HepG2 (cell line): ENCODE data around the gene PIP5KL1. TPM values are rescaled to one million over a fixed set of nuclear protein-coding genes. Genes with fewer than 3 reads are reported as not detected.
A peak's percentile ranks its signal among the peaks of the same experiment; 100 is the strongest.

Experiments used
- ELF1 ChIP-seq: sonication (generic); formaldehyde crosslinking; IDR thresholded peaks from 2 replicates; pipeline ENCODE4 v1.4.0; 2020; ENCODE audit warnings: missing genetic modification reagents
- ELF3 ChIP-seq: IDR thresholded peaks from 2 replicates; pipeline ENCODE4 v1.6.1; 2016; ENCODE audit warnings: missing genetic modification reagents, missing compliant biosample characterization
- HNF1B ChIP-seq: sonication (generic); formaldehyde crosslinking; IDR thresholded peaks from 2 replicates; pipeline ENCODE4 v1.5.1; 2020; ENCODE audit warnings: mild to moderate bottlenecking, moderate library complexity, missing genetic modification reagents
- NBN ChIP-seq: fragments of 450-650 bp; conservative IDR thresholded peaks from 2 replicates; pipeline ENCODE4 v1.6.1; 2017
- SOX5 ChIP-seq: IDR thresholded peaks from 2 replicates; pipeline ENCODE4 v1.6.1; 2016; ENCODE audit warnings: borderline replicate concordance
- TARDBP ChIP-seq: sonication (generic); formaldehyde crosslinking; IDR thresholded peaks from 2 replicates; pipeline ENCODE4 v1.8.0; 2022; ENCODE audit warnings: mild to moderate bottlenecking, missing genetic modification reagents
- ZFX ChIP-seq: sonication (generic); formaldehyde crosslinking; IDR thresholded peaks from 2 replicates; pipeline ENCODE4 v1.4.0; 2020; ENCODE audit warnings: mild to moderate bottlenecking, low read depth, missing genetic modification reagents, moderate library complexity
- ZNF205 ChIP-seq: IDR thresholded peaks from 2 replicates; pipeline ENCODE4 v1.6.1; 2018; ENCODE audit warnings: missing biosample characterization, missing genetic modification reagents
- ZNF567 ChIP-seq: sonication (generic); formaldehyde crosslinking; IDR thresholded peaks from 2 replicates; pipeline ENCODE4 v1.8.1; 2023; ENCODE audit warnings: mild to moderate bottlenecking, missing genetic modification reagents, borderline replicate concordance
- ZNF574 ChIP-seq: sonication (generic); formaldehyde crosslinking; IDR thresholded peaks from 2 replicates; pipeline ENCODE4 v1.4.0; 2020; ENCODE audit warnings: missing genetic modification reagents
- polyA plus RNA-seq, 8 experiments: library from polyadenylated mRNA; depleted of rRNA in 3 of 8; stranded (reverse) in 7 of 8; unstranded in 1 of 8; fragments of >200 nt; fragmentation: Illumina TruSeq in 4 of 8; extraction: Trizol in 4 of 8; gene quantifications; 2 replicates each; pipeline versions ENCODE4 v1.2.1 to v1.2.3, GENCODE V29; 2011 to 2016; ENCODE audit warnings: low read depth in 4 of 8, missing spikeins in 1 of 8, mixed read lengths in 1 of 8; ENCODE audit not compliant: insufficient read depth in 1 of 8
- total RNA-seq, 5 experiments: library from RNA; depleted of rRNA; stranded (reverse); fragments of >200 nt; fragmentation: Illumina TruSeq; extraction: Trizol; gene quantifications; 2 replicates each; pipeline ENCODE4 v1.2.3, GENCODE V29; 2016; ENCODE audit warnings: low read depth in 1 of 5
- TF ChIP-seq, protein P1 (sequence below): sonication (generic); formaldehyde crosslinking; IDR thresholded peaks from 2 replicates; pipeline ENCODE4 v1.8.0; 2022; ENCODE audit warnings: mild to moderate bottlenecking, missing genetic modification reagents
- TF ChIP-seq, protein P2 (sequence below): sonication (generic); formaldehyde crosslinking; IDR thresholded peaks from 2 replicates; pipeline ENCODE4 v1.4.0; 2020; ENCODE audit warnings: low read depth, missing genetic modification reagents
- TF ChIP-seq, protein P3 (sequence below): IDR thresholded peaks from 2 replicates; pipeline ENCODE4 v1.6.1; 2018; ENCODE audit warnings: missing genetic modification reagents, mild to moderate bottlenecking, missing compliant biosample characterization
- TF ChIP-seq, protein P4 (sequence below): sonication (generic); formaldehyde crosslinking; IDR thresholded peaks from 2 replicates; pipeline ENCODE4 v1.4.0; 2020; ENCODE audit warnings: missing genetic modification reagents

The PIP5KL1 gene
- total and polyA plus RNA-seq, 2 of the 13 experiments (the other 11 are each of a cell fraction or from before 2014, with no cell fraction given), result 0.20 to 0.49 TPM

GRCh38 chr9:127903557-127904475 lies 26.8 kb downstream of the PIP5KL1 start (continued):
- TF ChIP-seq ZNF205, result 0 out of 2 replicates have a peak, but pooled peaks have one; percentile 49
- TF ChIP-seq, protein P1, sequence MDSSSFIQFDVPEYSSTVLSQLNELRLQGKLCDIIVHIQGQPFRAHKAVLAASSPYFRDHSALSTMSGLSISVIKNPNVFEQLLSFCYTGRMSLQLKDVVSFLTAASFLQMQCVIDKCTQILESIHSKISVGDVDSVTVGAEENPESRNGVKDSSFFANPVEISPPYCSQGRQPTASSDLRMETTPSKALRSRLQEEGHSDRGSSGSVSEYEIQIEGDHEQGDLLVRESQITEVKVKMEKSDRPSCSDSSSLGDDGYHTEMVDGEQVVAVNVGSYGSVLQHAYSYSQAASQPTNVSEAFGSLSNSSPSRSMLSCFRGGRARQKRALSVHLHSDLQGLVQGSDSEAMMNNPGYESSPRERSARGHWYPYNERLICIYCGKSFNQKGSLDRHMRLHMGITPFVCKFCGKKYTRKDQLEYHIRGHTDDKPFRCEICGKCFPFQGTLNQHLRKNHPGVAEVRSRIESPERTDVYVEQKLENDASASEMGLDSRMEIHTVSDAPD, result no peak; the same call in 1 of the 2 replicates
- TF ChIP-seq, protein P2, sequence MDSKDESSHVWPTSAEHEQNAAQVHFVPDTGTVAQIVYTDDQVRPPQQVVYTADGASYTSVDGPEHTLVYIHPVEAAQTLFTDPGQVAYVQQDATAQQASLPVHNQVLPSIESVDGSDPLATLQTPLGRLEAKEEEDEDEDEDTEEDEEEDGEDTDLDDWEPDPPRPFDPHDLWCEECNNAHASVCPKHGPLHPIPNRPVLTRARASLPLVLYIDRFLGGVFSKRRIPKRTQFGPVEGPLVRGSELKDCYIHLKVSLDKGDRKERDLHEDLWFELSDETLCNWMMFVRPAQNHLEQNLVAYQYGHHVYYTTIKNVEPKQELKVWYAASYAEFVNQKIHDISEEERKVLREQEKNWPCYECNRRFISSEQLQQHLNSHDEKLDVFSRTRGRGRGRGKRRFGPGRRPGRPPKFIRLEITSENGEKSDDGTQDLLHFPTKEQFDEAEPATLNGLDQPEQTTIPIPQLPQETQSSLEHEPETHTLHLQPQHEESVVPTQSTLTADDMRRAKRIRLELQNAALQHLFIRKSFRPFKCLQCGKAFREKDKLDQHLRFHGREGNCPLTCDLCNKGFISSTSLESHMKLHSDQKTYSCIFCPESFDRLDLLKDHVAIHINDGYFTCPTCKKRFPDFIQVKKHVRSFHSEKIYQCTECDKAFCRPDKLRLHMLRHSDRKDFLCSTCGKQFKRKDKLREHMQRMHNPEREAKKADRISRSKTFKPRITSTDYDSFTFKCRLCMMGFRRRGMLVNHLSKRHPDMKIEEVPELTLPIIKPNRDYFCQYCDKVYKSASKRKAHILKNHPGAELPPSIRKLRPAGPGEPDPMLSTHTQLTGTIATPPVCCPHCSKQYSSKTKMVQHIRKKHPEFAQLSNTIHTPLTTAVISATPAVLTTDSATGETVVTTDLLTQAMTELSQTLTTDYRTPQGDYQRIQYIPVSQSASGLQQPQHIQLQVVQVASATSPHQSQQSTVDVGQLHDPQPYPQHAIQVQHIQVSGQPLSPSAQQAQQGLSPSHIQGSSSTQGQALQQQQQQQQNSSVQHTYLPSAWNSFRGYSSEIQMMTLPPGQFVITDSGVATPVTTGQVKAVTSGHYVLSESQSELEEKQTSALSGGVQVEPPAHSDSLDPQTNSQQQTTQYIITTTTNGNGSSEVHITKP (CRISPR knock-in tag), result no peak
- peak; percentile 65 for TF ChIP-seq ZNF574
- TF ChIP-seq TARDBP, result peak; percentile 78
- peak; percentile 72 for TF ChIP-seq SOX5 (CRISPR knock-in tag)
- TF ChIP-seq, protein P3, sequence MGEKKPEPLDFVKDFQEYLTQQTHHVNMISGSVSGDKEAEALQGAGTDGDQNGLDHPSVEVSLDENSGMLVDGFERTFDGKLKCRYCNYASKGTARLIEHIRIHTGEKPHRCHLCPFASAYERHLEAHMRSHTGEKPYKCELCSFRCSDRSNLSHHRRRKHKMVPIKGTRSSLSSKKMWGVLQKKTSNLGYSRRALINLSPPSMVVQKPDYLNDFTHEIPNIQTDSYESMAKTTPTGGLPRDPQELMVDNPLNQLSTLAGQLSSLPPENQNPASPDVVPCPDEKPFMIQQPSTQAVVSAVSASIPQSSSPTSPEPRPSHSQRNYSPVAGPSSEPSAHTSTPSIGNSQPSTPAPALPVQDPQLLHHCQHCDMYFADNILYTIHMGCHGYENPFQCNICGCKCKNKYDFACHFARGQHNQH (CRISPR knock-in tag), result peak; percentile 80
- no peak for TF ChIP-seq NBN
- TF ChIP-seq HNF1B (CRISPR knock-in tag), result peak; percentile 86
- TF ChIP-seq ELF1 (CRISPR knock-in tag), result peak; percentile 67
- peak; percentile 79 for TF ChIP-seq ZFX (CRISPR knock-in tag)
- no peak for TF ChIP-seq ZNF567 (CRISPR knock-in tag)
- peak; percentile 74 for TF ChIP-seq ELF3 (CRISPR knock-in tag)
- TF ChIP-seq, protein P4, sequence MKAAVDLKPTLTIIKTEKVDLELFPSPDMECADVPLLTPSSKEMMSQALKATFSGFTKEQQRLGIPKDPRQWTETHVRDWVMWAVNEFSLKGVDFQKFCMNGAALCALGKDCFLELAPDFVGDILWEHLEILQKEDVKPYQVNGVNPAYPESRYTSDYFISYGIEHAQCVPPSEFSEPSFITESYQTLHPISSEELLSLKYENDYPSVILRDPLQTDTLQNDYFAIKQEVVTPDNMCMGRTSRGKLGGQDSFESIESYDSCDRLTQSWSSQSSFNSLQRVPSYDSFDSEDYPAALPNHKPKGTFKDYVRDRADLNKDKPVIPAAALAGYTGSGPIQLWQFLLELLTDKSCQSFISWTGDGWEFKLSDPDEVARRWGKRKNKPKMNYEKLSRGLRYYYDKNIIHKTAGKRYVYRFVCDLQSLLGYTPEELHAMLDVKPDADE (CRISPR knock-in tag), result no peak
